HFFc6 (cell line): ENCODE results near the gene RALGPS1. TPM values are rescaled to one million over a fixed set of nuclear protein-coding genes. Genes with fewer than 3 reads are reported as not detected.

Experiments
- DNase-seq: peaks from one replicate; pipeline ENCODE4 v3.0.0-alpha.2; 2018
- H3K27ac Mint-ChIP-seq: 2 replicates; pipeline ENCODE4 v1.8.0; 2020; ENCODE audit warnings: mild to moderate bottlenecking, mixed read lengths
- H3K27me3 Mint-ChIP-seq: 2 replicates; pipeline ENCODE4 v1.8.0; 2021; ENCODE audit warnings: mild to moderate bottlenecking, moderate library complexity, mixed read lengths; ENCODE audit not compliant: insufficient read depth
- H3K36me3 Mint-ChIP-seq: 2 replicates; pipeline ENCODE4 v1.8.0; 2021; ENCODE audit warnings: low read depth, mixed read lengths
- H3K4me1 Mint-ChIP-seq: 2 replicates; pipeline ENCODE4 v1.8.0; 2020; ENCODE audit warnings: low read depth, mixed read lengths
- H3K4me3 Mint-ChIP-seq: 2 replicates; pipeline ENCODE4 v1.8.0; 2020; ENCODE audit warnings: mild to moderate bottlenecking, moderate library complexity, mixed read lengths
- H3K9me3 Mint-ChIP-seq: 2 replicates; pipeline ENCODE4 v1.8.0; 2020; ENCODE audit warnings: mild to moderate bottlenecking, mixed read lengths
- total RNA-seq, 6 experiments: library from RNA; stranded (reverse); fragmentation: NEBNext Ultra II Directional; extraction: Animal tissue kit (Norgen Biotek cat#: 25700); gene quantifications; 2 replicates in 1 of 6; 3 replicates in 5 of 6; pipeline ENCODE4 v1.2.3, GENCODE V29; 2021
- TF ChIP-seq, protein P1 (sequence below): fragments of 200-600 bp; sonication (generic); IDR thresholded peaks from 2 replicates; pipeline ENCODE4 v1.5.0; 2021; ENCODE audit warnings: antibody characterized with exemption, mild to moderate bottlenecking

The RALGPS1 gene
- total RNA-seq, 6 experiments from 2014 or later: 0.68 to 1.6 (median 1.1) TPM

DNA sequence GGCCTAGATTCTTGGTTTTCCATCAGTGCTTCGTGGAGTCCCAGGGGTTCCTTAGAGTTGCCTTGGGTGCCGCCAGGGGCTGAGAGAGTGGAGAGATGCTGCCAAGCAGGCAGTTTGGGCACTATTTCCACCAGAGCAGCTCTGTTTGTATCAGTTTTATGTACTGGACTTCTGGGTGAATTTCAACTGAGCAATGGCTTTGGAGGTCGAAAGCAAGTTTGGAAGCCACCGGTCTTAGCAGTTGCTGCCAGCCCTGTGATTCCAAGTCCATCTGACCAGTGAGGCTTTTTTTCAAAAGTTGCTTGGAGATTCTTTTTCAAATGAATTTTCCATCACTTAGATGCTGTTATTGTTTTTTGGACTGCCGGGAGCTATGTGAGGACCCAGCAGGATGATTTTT is 139.4 kb downstream of the RALGPS1 start:
- no peak overlapping the region for H3K27ac Mint-ChIP-seq

DNA sequence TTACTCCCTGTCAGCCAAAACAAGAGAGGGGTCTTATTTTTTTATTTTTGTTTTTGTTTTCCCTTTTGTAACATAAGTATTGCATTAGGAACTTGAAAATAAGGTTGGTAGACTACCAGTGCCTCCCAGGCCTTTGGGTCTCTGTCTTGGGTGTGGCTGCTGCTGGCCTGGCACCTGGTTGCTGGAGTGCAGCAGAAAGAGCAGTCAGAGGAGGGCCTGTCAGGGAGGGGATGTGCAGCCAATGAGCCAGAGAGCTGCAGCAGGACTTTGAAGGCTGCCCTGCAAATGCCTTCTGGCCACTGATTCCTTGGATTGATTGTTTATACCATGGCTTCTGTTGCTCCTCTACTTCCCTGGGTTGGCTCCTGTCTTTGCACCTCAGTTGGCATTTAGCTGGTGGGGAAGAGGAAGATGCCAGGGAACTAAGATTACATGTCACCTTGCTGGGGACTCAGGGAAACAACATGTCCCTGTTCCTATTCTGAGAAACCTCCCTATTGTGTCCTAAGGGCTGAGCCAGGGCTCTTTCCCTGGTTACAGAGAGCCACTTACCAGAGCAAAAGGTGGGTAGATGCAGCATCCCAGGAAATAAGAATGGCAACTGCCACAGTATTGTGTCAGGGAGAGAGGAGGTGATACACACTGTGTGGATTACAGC is 141.3 kb downstream of the RALGPS1 start:
- H3K9me3 Mint-ChIP-seq: no peaks in the 10 kb centered on the region
- TF ChIP-seq, protein P1, sequence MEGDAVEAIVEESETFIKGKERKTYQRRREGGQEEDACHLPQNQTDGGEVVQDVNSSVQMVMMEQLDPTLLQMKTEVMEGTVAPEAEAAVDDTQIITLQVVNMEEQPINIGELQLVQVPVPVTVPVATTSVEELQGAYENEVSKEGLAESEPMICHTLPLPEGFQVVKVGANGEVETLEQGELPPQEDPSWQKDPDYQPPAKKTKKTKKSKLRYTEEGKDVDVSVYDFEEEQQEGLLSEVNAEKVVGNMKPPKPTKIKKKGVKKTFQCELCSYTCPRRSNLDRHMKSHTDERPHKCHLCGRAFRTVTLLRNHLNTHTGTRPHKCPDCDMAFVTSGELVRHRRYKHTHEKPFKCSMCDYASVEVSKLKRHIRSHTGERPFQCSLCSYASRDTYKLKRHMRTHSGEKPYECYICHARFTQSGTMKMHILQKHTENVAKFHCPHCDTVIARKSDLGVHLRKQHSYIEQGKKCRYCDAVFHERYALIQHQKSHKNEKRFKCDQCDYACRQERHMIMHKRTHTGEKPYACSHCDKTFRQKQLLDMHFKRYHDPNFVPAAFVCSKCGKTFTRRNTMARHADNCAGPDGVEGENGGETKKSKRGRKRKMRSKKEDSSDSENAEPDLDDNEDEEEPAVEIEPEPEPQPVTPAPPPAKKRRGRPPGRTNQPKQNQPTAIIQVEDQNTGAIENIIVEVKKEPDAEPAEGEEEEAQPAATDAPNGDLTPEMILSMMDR: no peak
- peaks cover 1% of the 10 kb centered on the region for H3K27me3 Mint-ChIP-seq
- no peaks in the 10 kb centered on the region for H3K36me3 Mint-ChIP-seq
- H3K4me1 Mint-ChIP-seq: peaks cover 15% of the 10 kb centered on the region
- no peak overlapping the region for H3K4me3 Mint-ChIP-seq
- no peak for DNase-seq
- no peak overlapping the region for H3K27ac Mint-ChIP-seq

More for the DNA sequence above, 139.4 kb downstream of the RALGPS1 start:
- TF ChIP-seq, protein P1: no peak
- no peak for DNase-seq
- H3K36me3 Mint-ChIP-seq: no peaks in the 10 kb centered on the region
- H3K4me3 Mint-ChIP-seq: no peak overlapping the region
- H3K9me3 Mint-ChIP-seq: no peaks in the 10 kb centered on the region
- peaks cover 28% of the 10 kb centered on the region for H3K4me1 Mint-ChIP-seq
- H3K27me3 Mint-ChIP-seq: peaks cover 1% of the 10 kb centered on the region

- Mint-ChIP-seq H3K9me3 (no peaks in the 10 kb centered on the region), H3K4me1 (peaks cover 15% of the 10 kb centered on the region), H3K36me3 (no peaks in the 10 kb centered on the region), H3K27ac (no peak overlapping the region), H3K4me3 (no peak overlapping the region), H3K27me3 (peaks cover 1% of the 10 kb centered on the region)
- DNase-seq: no peak
- TF ChIP-seq, protein P1: no peak
Observed at GRCh38 chr9:127056446-127056845, 141.9 kb downstream of the RALGPS1 start.

DNA sequence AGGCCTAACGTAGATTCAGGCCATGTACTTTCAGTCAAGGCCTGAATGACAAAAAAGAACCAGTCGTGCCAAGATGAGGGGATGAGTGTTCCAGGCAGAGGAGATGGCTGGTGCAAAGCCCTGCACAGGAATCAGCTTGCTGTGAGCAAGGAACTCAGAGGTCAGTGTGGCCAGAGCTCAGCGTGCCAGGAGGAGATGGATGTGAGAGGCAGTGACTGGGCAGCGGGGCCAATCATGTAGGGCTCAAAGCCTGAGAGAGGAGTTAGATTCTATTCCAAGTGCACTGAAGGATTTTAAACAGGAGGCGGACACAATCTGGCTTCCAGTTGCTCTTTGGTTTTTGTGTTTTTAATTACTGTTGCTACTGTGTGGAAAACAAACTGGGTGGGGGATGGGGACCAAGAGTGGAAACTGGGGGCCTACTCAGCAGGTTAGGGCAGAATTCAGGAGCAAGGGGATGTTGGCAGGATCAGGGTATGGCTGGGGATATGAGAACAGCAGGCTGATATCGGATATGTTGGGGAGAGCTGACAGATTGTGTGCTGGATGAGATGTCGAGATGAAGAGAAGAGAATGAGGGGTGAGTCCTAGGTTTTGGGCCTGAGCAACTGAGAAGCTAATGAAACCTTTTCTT is 143.5 kb downstream of the RALGPS1 start:
- peaks cover 15% of the 10 kb centered on the region for H3K4me1 Mint-ChIP-seq
- no peaks in the 10 kb centered on the region for H3K36me3 Mint-ChIP-seq
- TF ChIP-seq, protein P1: no peak
- peaks cover 1% of the 10 kb centered on the region for H3K27me3 Mint-ChIP-seq
- no peak overlapping the region for H3K4me3 Mint-ChIP-seq
- H3K9me3 Mint-ChIP-seq: no peaks in the 10 kb centered on the region
- DNase-seq: no peak
- no peak overlapping the region for H3K27ac Mint-ChIP-seq

- no peaks in the 10 kb centered on the region for H3K36me3 Mint-ChIP-seq
- TF ChIP-seq, protein P1: no peak
- peaks cover 15% of the 10 kb centered on the region for H3K4me1 Mint-ChIP-seq
- H3K27ac Mint-ChIP-seq: no peak overlapping the region
- H3K4me3 Mint-ChIP-seq: no peak overlapping the region
- no peak for DNase-seq
- H3K9me3 Mint-ChIP-seq: no peaks in the 10 kb centered on the region
- peaks cover 1% of the 10 kb centered on the region for H3K27me3 Mint-ChIP-seq
Observed at GRCh38 chr9:127058645-127059021, 144.1 kb downstream of the RALGPS1 start.
